ENCODE data around the gene CEP350.
"Not testable (repeated sequence)": the region's sequence is repeated elsewhere in the genome, so short reads cannot be mapped to it uniquely, and the experiment has no call there.

CEP350 gene

DNA sequence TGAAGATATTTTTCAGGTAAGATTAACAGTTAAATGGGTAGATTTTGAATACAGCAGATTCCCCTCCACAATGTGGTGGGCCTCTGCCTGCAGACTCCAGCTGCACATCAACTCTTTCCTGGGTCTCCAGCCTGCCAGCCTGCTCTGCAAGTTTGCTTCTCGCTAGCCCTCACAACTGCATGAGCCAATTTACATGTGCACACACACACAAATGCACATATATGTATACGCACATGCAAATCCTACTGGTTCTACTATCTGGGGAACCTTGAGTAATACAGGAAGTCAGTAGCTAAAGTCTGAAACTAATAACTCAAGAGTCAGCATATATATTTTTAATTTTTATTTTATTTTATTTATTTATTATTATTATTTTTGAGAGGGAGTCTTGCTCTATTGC lies 165.2 kb downstream of the CEP350 start:
- peaks cover 15% of the 10 kb centered on the region for H3K4me1 ChIP-seq (ENCODE audit: control insufficient read depth, insufficient read depth, low read length, unreplicated experiment)
- no peaks in the 10 kb centered on the region for H3K36me3 ChIP-seq (ENCODE audit: insufficient read depth, low read length)
- H3K27ac ChIP-seq (ENCODE audit: low read depth, low read length): no peak overlapping the region
- no peaks in the 10 kb centered on the region for H3K27me3 ChIP-seq (ENCODE audit: insufficient read depth, low read length)
- no peak overlapping the region for H3K4me3 ChIP-seq (ENCODE audit: low read depth, low read length)
- no peaks in the 10 kb centered on the region for H3K79me2 ChIP-seq (ENCODE audit: control insufficient read depth, insufficient read depth, low read length, unreplicated experiment)
- no peak overlapping the region for H2AFZ ChIP-seq (ENCODE audit: low read length, unreplicated experiment)

DNA sequence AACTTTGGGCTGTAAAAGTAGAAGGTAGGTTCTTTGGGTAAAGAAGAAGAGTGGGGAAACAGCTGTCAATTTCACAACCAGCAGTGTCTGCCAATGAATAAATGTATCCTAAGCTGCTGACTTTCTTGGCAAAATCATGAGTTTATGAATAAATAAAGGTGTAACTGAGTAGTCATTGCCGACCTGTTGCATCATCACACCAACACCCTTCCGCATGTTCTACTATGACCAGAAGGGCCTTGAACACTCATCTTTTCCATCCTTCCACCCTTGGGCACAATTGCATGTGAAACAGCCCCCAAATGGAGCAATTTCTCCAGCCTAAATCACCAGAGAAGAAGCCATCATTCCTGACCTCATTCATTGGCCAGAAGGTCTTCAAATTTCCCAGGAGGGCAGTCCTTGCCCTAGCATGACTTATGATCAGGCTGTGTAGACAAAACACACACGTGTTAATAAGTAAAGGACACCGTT lies 168.9 kb downstream of the CEP350 start:
- Histone ChIP-seq H3K4me1 (ENCODE audit: control insufficient read depth, insufficient read depth, low read length, unreplicated experiment) (no peaks in the 10 kb centered on the region), H3K27ac (ENCODE audit: low read depth, low read length) (no peak overlapping the region), H3K79me2 (ENCODE audit: control insufficient read depth, insufficient read depth, low read length, unreplicated experiment) (no peaks in the 10 kb centered on the region), H3K36me3 (ENCODE audit: insufficient read depth, low read length) (no peaks in the 10 kb centered on the region), H2AFZ (ENCODE audit: low read length, unreplicated experiment) (no peak overlapping the region), H3K27me3 (ENCODE audit: insufficient read depth, low read length) (no peaks in the 10 kb centered on the region), H3K4me3 (ENCODE audit: low read depth, low read length) (no peak overlapping the region)

- Histone ChIP-seq H3K27ac (ENCODE audit: low read depth, low read length) (peak overlapping the region; percentile 56; the same call in 1 of the 2 replicates), H3K79me2 (ENCODE audit: control insufficient read depth, insufficient read depth, low read length, unreplicated experiment) (no peaks in the 10 kb centered on the region)
These were observed 176.0 kb downstream of the CEP350 start for GRCh38 chr1:180130651-180131050.

GRCh38 chr1:180131510-180131909 lies 176.9 kb downstream of the CEP350 start:
- H3K27me3 ChIP-seq (ENCODE audit: insufficient read depth, low read length): no peaks in the 10 kb centered on the region
- no peaks in the 10 kb centered on the region for H3K79me2 ChIP-seq (ENCODE audit: control insufficient read depth, insufficient read depth, low read length, unreplicated experiment)
- H3K27ac ChIP-seq (ENCODE audit: low read depth, low read length): peak overlapping the region; percentile 56
- peak overlapping the region; percentile 33 for H2AFZ ChIP-seq (ENCODE audit: low read length, unreplicated experiment)
- no peaks in the 10 kb centered on the region for H3K36me3 ChIP-seq (ENCODE audit: insufficient read depth, low read length)
- peaks cover 15% of the 10 kb centered on the region for H3K4me1 ChIP-seq (ENCODE audit: control insufficient read depth, insufficient read depth, low read length, unreplicated experiment)
- no peak overlapping the region for H3K4me3 ChIP-seq (ENCODE audit: low read depth, low read length)

More at GRCh38 chr1:180130651-180131050, 176.0 kb downstream of the CEP350 start:
- Histone ChIP-seq H3K36me3 (ENCODE audit: insufficient read depth, low read length) (no peaks in the 10 kb centered on the region), H3K4me1 (ENCODE audit: control insufficient read depth, insufficient read depth, low read length, unreplicated experiment) (peaks cover 15% of the 10 kb centered on the region), H3K27me3 (ENCODE audit: insufficient read depth, low read length) (no peaks in the 10 kb centered on the region), H2AFZ (ENCODE audit: low read length, unreplicated experiment) (no peak overlapping the region), H3K4me3 (ENCODE audit: low read depth, low read length) (no peak overlapping the region)

GRCh38 chr1:180133193-180133592 lies 178.6 kb downstream of the CEP350 start:
- Histone ChIP-seq H3K79me2 (ENCODE audit: control insufficient read depth, insufficient read depth, low read length, unreplicated experiment) (no peaks in the 10 kb centered on the region), H3K4me1 (ENCODE audit: control insufficient read depth, insufficient read depth, low read length, unreplicated experiment) (peaks cover 15% of the 10 kb centered on the region), H2AFZ (ENCODE audit: low read length, unreplicated experiment) (no peak overlapping the region), H3K36me3 (ENCODE audit: insufficient read depth, low read length) (no peaks in the 10 kb centered on the region), H3K4me3 (ENCODE audit: low read depth, low read length) (no peak overlapping the region), H3K27me3 (ENCODE audit: insufficient read depth, low read length) (no peaks in the 10 kb centered on the region), H3K27ac (ENCODE audit: low read depth, low read length) (no peak overlapping the region)

GRCh38 chr1:180133688-180134087 lies 179.1 kb downstream of the CEP350 start:
- H2AFZ ChIP-seq (ENCODE audit: low read length, unreplicated experiment); H3K27me3 ChIP-seq (ENCODE audit: insufficient read depth, low read length); H3K27ac ChIP-seq (ENCODE audit: low read depth, low read length); H3K4me3 ChIP-seq (ENCODE audit: low read depth, low read length); H3K36me3 ChIP-seq (ENCODE audit: insufficient read depth, low read length); H3K79me2 ChIP-seq (ENCODE audit: control insufficient read depth, insufficient read depth, low read length, unreplicated experiment): not testable (repeated sequence)
- H3K4me1 ChIP-seq (ENCODE audit: control insufficient read depth, insufficient read depth, low read length, unreplicated experiment): peaks cover 15% of the 10 kb centered on the region

GRCh38 chr1:180135535-180135934 lies 180.9 kb downstream of the CEP350 start:
- no peaks in the 10 kb centered on the region for H3K36me3 ChIP-seq (ENCODE audit: insufficient read depth, low read length)
- H3K4me1 ChIP-seq (ENCODE audit: control insufficient read depth, insufficient read depth, low read length, unreplicated experiment): peaks cover 15% of the 10 kb centered on the region
- no peaks in the 10 kb centered on the region for H3K79me2 ChIP-seq (ENCODE audit: control insufficient read depth, insufficient read depth, low read length, unreplicated experiment)
- no peaks in the 10 kb centered on the region for H3K27me3 ChIP-seq (ENCODE audit: insufficient read depth, low read length)
- H2AFZ ChIP-seq (ENCODE audit: low read length, unreplicated experiment): no peak overlapping the region
- no peak overlapping the region for H3K27ac ChIP-seq (ENCODE audit: low read depth, low read length)
- no peak overlapping the region for H3K4me3 ChIP-seq (ENCODE audit: low read depth, low read length)

DNA sequence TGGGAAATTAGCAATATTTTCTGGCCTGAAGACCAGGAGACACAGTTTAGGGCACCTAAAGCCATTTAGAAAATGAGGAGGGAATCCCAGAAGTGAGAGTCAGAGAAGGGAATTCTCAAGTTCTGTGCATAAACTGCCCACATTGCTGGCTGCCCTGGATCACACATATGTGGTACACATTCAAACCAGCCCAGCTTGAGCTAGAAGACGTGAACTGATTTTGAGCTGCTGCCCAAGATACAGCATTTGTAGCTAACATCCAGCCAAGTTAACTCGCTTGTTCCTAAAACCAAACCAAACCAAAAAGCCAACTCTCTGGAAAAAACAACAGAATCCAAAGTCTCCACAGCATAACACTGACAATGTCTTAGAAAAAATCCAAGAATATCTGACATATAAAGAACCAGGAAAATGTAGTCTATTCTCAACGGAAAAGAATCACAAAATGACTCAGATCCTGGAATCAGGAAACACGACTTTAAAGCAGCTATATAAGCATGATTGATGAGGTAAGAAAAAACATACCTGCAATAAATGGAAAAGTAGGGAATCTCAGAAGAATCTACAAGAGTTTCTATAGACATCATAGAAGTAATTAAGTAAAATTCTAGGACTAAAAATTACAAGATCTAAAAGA lies 181.8 kb downstream of the CEP350 start:
- no peaks in the 10 kb centered on the region for H3K79me2 ChIP-seq (ENCODE audit: control insufficient read depth, insufficient read depth, low read length, unreplicated experiment)
- H3K4me1 ChIP-seq (ENCODE audit: control insufficient read depth, insufficient read depth, low read length, unreplicated experiment): peaks cover 8% of the 10 kb centered on the region
- H3K27me3 ChIP-seq (ENCODE audit: insufficient read depth, low read length): no peaks in the 10 kb centered on the region
- no peak overlapping the region for H3K4me3 ChIP-seq (ENCODE audit: low read depth, low read length)
- H2AFZ ChIP-seq (ENCODE audit: low read length, unreplicated experiment): no peak overlapping the region
- no peak overlapping the region for H3K27ac ChIP-seq (ENCODE audit: low read depth, low read length)
- no peaks in the 10 kb centered on the region for H3K36me3 ChIP-seq (ENCODE audit: insufficient read depth, low read length)

- H3K27ac ChIP-seq (ENCODE audit: low read depth, low read length): no peak overlapping the region
- no peak overlapping the region for H3K4me3 ChIP-seq (ENCODE audit: low read depth, low read length)
- no peaks in the 10 kb centered on the region for H3K27me3 ChIP-seq (ENCODE audit: insufficient read depth, low read length)
- no peaks in the 10 kb centered on the region for H3K79me2 ChIP-seq (ENCODE audit: control insufficient read depth, insufficient read depth, low read length, unreplicated experiment)
- no peaks in the 10 kb centered on the region for H3K36me3 ChIP-seq (ENCODE audit: insufficient read depth, low read length)
- H2AFZ ChIP-seq (ENCODE audit: low read length, unreplicated experiment): no peak overlapping the region
- H3K4me1 ChIP-seq (ENCODE audit: control insufficient read depth, insufficient read depth, low read length, unreplicated experiment): peaks cover 3% of the 10 kb centered on the region
These were observed 182.4 kb downstream of the CEP350 start for GRCh38 chr1:180136968-180137356.

- Histone ChIP-seq H3K79me2 (ENCODE audit: control insufficient read depth, insufficient read depth, low read length, unreplicated experiment) (no peaks in the 10 kb centered on the region), H3K4me3 (ENCODE audit: low read depth, low read length) (no peak overlapping the region), H2AFZ (ENCODE audit: low read length, unreplicated experiment) (no peak overlapping the region), H3K27ac (ENCODE audit: low read depth, low read length) (no peak overlapping the region), H3K4me1 (ENCODE audit: control insufficient read depth, insufficient read depth, low read length, unreplicated experiment) (no peaks in the 10 kb centered on the region), H3K27me3 (ENCODE audit: insufficient read depth, low read length) (no peaks in the 10 kb centered on the region), H3K36me3 (ENCODE audit: insufficient read depth, low read length) (no peaks in the 10 kb centered on the region)
These were observed 183.2 kb downstream of the CEP350 start for GRCh38 chr1:180137776-180138175.

- Histone ChIP-seq H3K27ac (ENCODE audit: low read depth, low read length) (no peak overlapping the region), H3K79me2 (ENCODE audit: control insufficient read depth, insufficient read depth, low read length, unreplicated experiment) (no peaks in the 10 kb centered on the region), H3K27me3 (ENCODE audit: insufficient read depth, low read length) (no peaks in the 10 kb centered on the region), H3K4me1 (ENCODE audit: control insufficient read depth, insufficient read depth, low read length, unreplicated experiment) (no peaks in the 10 kb centered on the region), H3K36me3 (ENCODE audit: insufficient read depth, low read length) (no peaks in the 10 kb centered on the region), H2AFZ (ENCODE audit: low read length, unreplicated experiment) (no peak overlapping the region), H3K4me3 (ENCODE audit: low read depth, low read length) (no peak overlapping the region)
These were observed 186.8 kb downstream of the CEP350 start for GRCh38 chr1:180141381-180141934.

Data from ACC112 (cell line).